GM13977 (cell line): ENCODE data around the gene P2RX4.
A peak's percentile ranks its signal among the peaks of the same experiment; 100 is the strongest.
"Not testable (repeated sequence)": the region's sequence is repeated elsewhere in the genome, so short reads cannot be mapped to it uniquely, and the experiment has no call there.

Experiments used
- DNase-seq: peaks from one replicate; pipeline ENCODE4 v3.0.0; 2012; ENCODE audit warnings: low spot score
- CTCF ChIP-seq: IDR thresholded peaks from 2 replicates; pipeline ENCODE4 v1.5.1; 2012; ENCODE audit warnings: mild to moderate bottlenecking, control low read depth; ENCODE audit not compliant: insufficient read depth; ENCODE audit errors: extremely low read depth, missing control alignments
- in situ Hi-C: fragments of 300-500 bp; cut with MboI; formaldehyde crosslinking; loops from one replicate; pipeline ENCODE4 v1.12.0; 2022; ENCODE audit warnings: low sequenced_read_pairs, low pct_unique_long_range_greater_than_20kb, mixed read lengths, inconsistent platforms; ENCODE audit not compliant: unreplicated experiment

The P2RX4 gene, protein sequence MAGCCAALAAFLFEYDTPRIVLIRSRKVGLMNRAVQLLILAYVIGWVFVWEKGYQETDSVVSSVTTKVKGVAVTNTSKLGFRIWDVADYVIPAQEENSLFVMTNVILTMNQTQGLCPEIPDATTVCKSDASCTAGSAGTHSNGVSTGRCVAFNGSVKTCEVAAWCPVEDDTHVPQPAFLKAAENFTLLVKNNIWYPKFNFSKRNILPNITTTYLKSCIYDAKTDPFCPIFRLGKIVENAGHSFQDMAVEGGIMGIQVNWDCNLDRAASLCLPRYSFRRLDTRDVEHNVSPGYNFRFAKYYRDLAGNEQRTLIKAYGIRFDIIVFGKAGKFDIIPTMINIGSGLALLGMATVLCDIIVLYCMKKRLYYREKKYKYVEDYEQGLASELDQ

DNA sequence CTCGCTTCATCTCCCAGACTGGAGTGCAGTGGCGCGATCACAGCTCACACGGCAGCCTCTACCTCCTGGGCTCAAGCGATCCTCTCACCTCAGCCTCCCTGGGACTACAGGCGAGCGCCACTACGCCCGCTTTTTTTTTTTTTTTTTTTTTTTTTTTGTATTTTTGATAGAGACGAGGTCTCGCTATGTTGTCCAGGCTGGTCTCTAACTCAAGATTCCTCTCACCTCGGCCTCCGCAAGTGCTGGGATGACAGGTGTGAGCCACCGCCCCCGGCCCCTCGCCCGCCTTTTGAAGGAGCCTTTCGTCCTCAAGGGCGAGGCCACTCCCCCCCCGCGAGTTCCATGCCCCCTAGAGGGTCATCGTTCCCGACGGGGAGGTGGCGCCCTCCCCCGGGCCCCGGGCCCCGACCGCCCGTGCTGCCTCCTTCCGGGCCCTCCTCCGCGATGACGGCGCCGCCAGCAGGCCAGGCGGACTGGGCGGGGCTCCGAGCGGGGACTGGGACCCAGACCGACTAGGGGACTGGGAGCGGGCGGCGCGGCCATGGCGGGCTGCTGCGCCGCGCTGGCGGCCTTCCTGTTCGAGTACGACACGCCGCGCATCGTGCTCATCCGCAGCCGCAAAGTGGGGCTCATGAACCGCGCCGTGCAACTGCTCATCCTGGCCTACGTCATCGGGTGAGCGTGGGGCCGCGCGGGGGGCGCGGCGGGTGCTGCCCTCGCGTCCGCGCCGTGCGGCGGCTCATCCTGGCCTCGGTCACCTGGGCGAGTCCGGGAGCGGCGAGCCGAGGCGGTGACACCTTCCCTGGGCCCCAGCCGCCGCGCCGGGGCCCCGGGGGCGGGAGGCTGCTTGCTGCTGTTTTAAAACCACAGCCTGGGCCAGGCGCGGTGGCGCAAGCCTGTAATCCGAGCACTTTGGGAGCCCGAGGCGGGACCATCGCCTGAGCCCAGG is at the start of gene P2RX4:
P2RX4 (plus strand) TSS at position 506 of the 949 bp plus-strand sequence; CDS start at position 542, 36 bp downstream.
- in situ Hi-C loops: no loop called here
- peak; percentile 94 for DNase-seq
- TF ChIP-seq CTCF: peak; percentile 57

DNA sequence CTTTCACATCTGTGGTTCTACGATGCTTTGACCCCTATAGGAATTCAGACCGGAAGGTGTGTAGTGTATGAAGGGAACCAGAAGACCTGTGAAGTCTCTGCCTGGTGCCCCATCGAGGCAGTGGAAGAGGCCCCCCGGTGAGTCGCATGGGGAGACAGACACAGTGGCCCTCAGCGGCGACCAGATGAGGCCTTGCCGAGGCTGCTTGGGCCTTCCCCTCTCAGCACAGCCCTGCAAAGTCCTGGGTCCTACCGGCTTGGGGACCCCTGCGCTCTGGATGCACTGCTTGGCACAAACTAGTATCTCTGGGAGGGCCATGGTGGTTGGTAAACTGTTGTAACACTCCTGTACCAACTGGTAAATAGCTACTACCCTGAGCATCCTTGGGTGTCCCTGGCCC is 47.5 kb upstream of the P2RX4 start:
- in situ Hi-C loops: no loop called here
- DNase-seq: no peak
- no peak for TF ChIP-seq CTCF

DNA sequence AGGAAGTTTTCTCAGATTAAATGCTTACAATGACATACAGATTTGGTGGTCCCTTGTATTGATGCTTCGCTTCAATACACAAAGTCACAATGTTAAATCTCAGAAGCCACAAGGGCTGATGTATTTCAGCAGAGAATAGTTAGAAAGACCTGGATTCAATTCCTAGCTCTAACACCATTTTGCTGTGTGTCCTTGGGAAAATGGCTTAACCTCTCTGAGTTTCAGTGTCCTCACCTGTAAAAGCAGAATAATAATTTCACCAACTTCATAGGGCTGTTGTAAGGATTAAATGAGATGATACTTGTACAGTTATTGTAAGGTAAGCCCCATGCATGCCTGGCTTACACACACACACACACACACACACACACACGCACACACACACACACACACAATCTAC is 46.9 kb upstream of the P2RX4 start:
- TF ChIP-seq CTCF: no peak

DNA sequence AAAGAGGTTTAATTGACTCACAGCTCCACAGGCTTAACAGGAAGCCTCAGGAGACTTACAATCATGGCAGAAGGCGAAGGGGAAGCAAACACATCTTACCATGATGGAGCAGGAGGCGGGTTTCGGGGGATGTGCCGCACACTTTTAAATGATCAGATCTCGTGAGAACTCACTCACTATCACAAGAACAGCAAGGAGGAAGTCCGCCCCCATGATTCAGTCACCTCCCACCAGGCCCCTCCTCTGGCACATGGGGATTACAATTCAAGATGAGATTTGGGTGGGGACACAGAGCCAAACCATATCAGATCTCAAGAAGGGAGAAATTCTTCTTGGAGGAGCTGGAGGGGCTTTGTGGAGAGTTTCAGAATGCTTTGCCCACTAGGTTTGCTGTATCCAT is 45.1 kb upstream of the P2RX4 start:
- DNase-seq, in situ Hi-C loops: not testable (repeated sequence)

More for the DNA sequence above, 46.9 kb upstream of the P2RX4 start:
- no peak for DNase-seq
- in situ Hi-C loops: no loop called here

DNA sequence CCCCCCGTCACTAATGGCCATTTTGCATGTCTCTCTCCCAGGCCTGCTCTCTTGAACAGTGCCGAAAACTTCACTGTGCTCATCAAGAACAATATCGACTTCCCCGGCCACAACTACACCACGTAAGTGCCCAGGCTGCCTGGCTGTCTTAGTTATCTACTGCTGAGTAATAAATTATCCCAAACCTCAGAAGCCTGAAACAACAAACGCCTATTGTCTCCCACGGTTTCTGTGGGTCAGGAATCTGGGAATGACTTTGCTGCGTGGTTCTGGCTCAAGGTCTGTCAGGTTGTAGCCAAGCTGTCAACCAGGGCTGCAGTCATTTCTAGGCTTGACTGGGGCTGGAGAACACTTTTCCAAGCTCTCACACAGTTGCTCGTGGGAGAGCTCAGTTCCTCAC is 44.6 kb upstream of the P2RX4 start:
- TF ChIP-seq CTCF: no peak
- no peak for DNase-seq
- in situ Hi-C loops: no loop called here

GRCh38 chr12:121166356-121166755 is 43.6 kb upstream of the P2RX4 start:
- TF ChIP-seq CTCF: no peak
- no peak for DNase-seq
- in situ Hi-C loops: no loop called here
